Liver (tissue), 9 donors: ENCODE results near the gene RAB6B. TPM values are rescaled to one million over a fixed set of nuclear protein-coding genes. Genes with fewer than 3 reads are reported as not detected.

Experiments used
- DNase-seq: peaks from one replicate; pipeline ENCODE4 v3.0.0-alpha.2; 2017; ENCODE audit warnings: low spot score
- H3K27ac ChIP-seq, 2 donors: one replicate each; pipeline ENCODE4 v1.7.0; 2013; ENCODE audit warnings: inconsistent platforms in 2 of 2, low read length in 2 of 2, control low read depth in 1 of 2, low read depth in 1 of 2, mild to moderate bottlenecking in 1 of 2
- H3K27me3 ChIP-seq, 4 donors: one replicate each; pipeline versions ENCODE4 v1.6.1 to v1.7.0; 2013; ENCODE audit warnings: low read length in 3 of 4, inconsistent platforms in 1 of 4, mild to moderate bottlenecking in 1 of 4, moderate library complexity in 1 of 4; ENCODE audit not compliant: control insufficient read depth in 4 of 4, insufficient read depth in 4 of 4
- H3K36me3 ChIP-seq, 4 donors: one replicate each; pipeline versions ENCODE4 v1.6.1 to v1.7.0; 2013; ENCODE audit warnings: low read length in 3 of 4, mild to moderate bottlenecking in 3 of 4, low read depth in 1 of 4, moderate library complexity in 1 of 4; ENCODE audit not compliant: control insufficient read depth in 4 of 4, insufficient read depth in 3 of 4
- H3K4me1 ChIP-seq, 4 donors: one replicate each; pipeline versions ENCODE4 v1.6.1 to v1.7.0; 2013; ENCODE audit warnings: low read length in 3 of 4, mild to moderate bottlenecking in 3 of 4, moderate library complexity in 1 of 4; ENCODE audit not compliant: control insufficient read depth in 4 of 4, insufficient read depth in 4 of 4
- H3K4me3 ChIP-seq, 3 donors: one replicate each; pipeline versions ENCODE4 v1.6.1 to v1.7.0; 2013; ENCODE audit warnings: low read length in 3 of 3, control low read depth in 1 of 3, low read depth in 1 of 3, mild to moderate bottlenecking in 1 of 3
- H3K9ac ChIP-seq, 2 donors: one replicate each; pipeline ENCODE4 v1.7.0; 2013; ENCODE audit warnings: low read length in 2 of 2, mild to moderate bottlenecking in 2 of 2, moderate library complexity in 2 of 2, control low read depth in 1 of 2, low read depth in 1 of 2
- H3K9me3 ChIP-seq, 4 donors: one replicate each; pipeline versions ENCODE4 v1.6.1 to v1.7.0; 2013; ENCODE audit warnings: low read length in 3 of 4; ENCODE audit not compliant: control insufficient read depth in 4 of 4
- ATF3 ChIP-seq: IDR thresholded peaks from 2 replicates; pipeline ENCODE4 v1.6.1; 2016; ENCODE audit warnings: antibody characterized with exemption
- CTCF ChIP-seq: fragments of 150-350 bp; IDR thresholded peaks from 2 replicates; pipeline ENCODE4 v1.5.1; 2017; ENCODE audit warnings: improper control_type of control experiment, low read depth, low read length; ENCODE audit not compliant: missing input control
- EGR1 ChIP-seq, 2 donors: IDR thresholded peaks; 2 replicates each; pipeline ENCODE4 v1.6.1; 2016 to 2018; ENCODE audit warnings: antibody characterized with exemption in 2 of 2, low read depth in 2 of 2
- FOXA1 ChIP-seq: IDR thresholded peaks from 2 replicates; pipeline ENCODE4 v1.6.1; 2016; ENCODE audit warnings: antibody characterized with exemption
- FOXA2 ChIP-seq: IDR thresholded peaks from 2 replicates; pipeline ENCODE4 v1.6.1; 2016; ENCODE audit warnings: antibody characterized with exemption
- GABPA ChIP-seq, 2 donors: IDR thresholded peaks in 1 of 2; conservative IDR thresholded peaks in 1 of 2; 2 replicates each; pipeline ENCODE4 v1.6.1; 2016; ENCODE audit warnings: antibody characterized with exemption in 2 of 2, mild to moderate bottlenecking in 1 of 2, moderate library complexity in 1 of 2
- HNF4A ChIP-seq, 2 donors: conservative IDR thresholded peaks; 2 replicates each; pipeline ENCODE4 v1.6.1; 2016; ENCODE audit warnings: antibody characterized with exemption in 2 of 2, mild to moderate bottlenecking in 2 of 2
- HNF4G ChIP-seq: IDR thresholded peaks from 2 replicates; pipeline ENCODE4 v1.6.1; 2016; ENCODE audit warnings: antibody characterized with exemption
- JUND ChIP-seq, 2 donors: IDR thresholded peaks; 2 replicates each; pipeline ENCODE4 v1.6.1; 2016; ENCODE audit warnings: antibody characterized with exemption in 2 of 2
- NR2F2 ChIP-seq: IDR thresholded peaks from 2 replicates; pipeline ENCODE4 v1.6.1; 2016; ENCODE audit warnings: antibody characterized with exemption
- RAD21 ChIP-seq, 2 donors: IDR thresholded peaks; 2 replicates each; pipeline ENCODE4 v1.6.1; 2016; ENCODE audit warnings: antibody characterized with exemption in 2 of 2, mild to moderate bottlenecking in 2 of 2
- RXRA ChIP-seq, 2 donors: IDR thresholded peaks; 2 replicates each; pipeline ENCODE4 v1.6.1; 2017 to 2018; ENCODE audit warnings: antibody characterized with exemption in 2 of 2, mild to moderate bottlenecking in 1 of 2
- SP1 ChIP-seq: IDR thresholded peaks from 2 replicates; pipeline ENCODE4 v1.6.1; 2018; ENCODE audit warnings: antibody characterized with exemption, mild to moderate bottlenecking
- TAF1 ChIP-seq: conservative IDR thresholded peaks from 2 replicates; pipeline ENCODE4 v1.6.1; 2016; ENCODE audit warnings: antibody characterized with exemption, mild to moderate bottlenecking
- YY1 ChIP-seq: IDR thresholded peaks from 2 replicates; pipeline ENCODE4 v1.6.1; 2016; ENCODE audit warnings: antibody characterized with exemption, mild to moderate bottlenecking
- WGBS: extraction: QIAGEN DNeasy Blood & Tissue Kit; methylation state at CpG from one replicate; pipeline ENCODE4 v1.1.7; 2013; 5-methylcytosine and 5-hydroxymethylcytosine counted together
- polyA plus RNA-seq, 2 donors: library from polyadenylated mRNA; stranded (reverse) in 1 of 2; unstranded in 1 of 2; fragments of 200-250 nt in 1 of 2; fragments of >200 nt in 1 of 2; fragmentation: Nextera tagmentation in 1 of 2; extraction: Ambion mirVana in 1 of 2; gene quantifications; one replicate each; pipeline versions ENCODE4 v1.2.1 to v1.2.3, GENCODE V29; 2013 to 2015
- total RNA-seq, 2 donors: library from RNA; depleted of rRNA; stranded (reverse); fragments of >200 nt; gene quantifications; one replicate each; pipeline ENCODE4 v1.2.3, GENCODE V29; 2014
- TF ChIP-seq, protein P1 (sequence below): IDR thresholded peaks from 2 replicates; pipeline ENCODE4 v1.6.1; 2016; ENCODE audit warnings: antibody characterized with exemption
- TF ChIP-seq, protein P2 (sequence below): IDR thresholded peaks from 2 replicates; pipeline ENCODE4 v1.6.1; 2016; ENCODE audit warnings: antibody characterized with exemption, mild to moderate bottlenecking
- TF ChIP-seq, protein P3 (sequence below): IDR thresholded peaks from 2 replicates; pipeline ENCODE4 v1.6.1; 2016; ENCODE audit warnings: antibody characterized with exemption
- donor health status: healthy.
- donor health status: healthy.
- donor health status: healthy.
- donor health status: healthy.
- donor health status: healthy.

Gene RAB6B
- total and polyA plus RNA-seq, 4 donors: 0.08 to 2.8 (median 0.28) TPM

GRCh38 chr3:133855772-133856171, 39.9 kb downstream of the RAB6B start (continued):
- no peak for TF ChIP-seq TAF1

GRCh38 chr3:133855002-133855370, 40.7 kb downstream of the RAB6B start:
- WGBS: 95% methylated on average over 4 of the region's 4 CpGs
- Histone ChIP-seq H3K4me3 (no peak overlapping the region), H3K4me1 (no peaks in the 10 kb centered on the region), H3K9ac (no peak overlapping the region), H3K9me3 (no peaks in the 10 kb centered on the region), H3K27ac (no peak overlapping the region), H3K27me3 (no peaks in the 10 kb centered on the region), H3K36me3 (no peaks in the 10 kb centered on the region)
- TF ChIP-seq ATF3 (no peak), FOXA1 (no peak), CTCF (no peak), EGR1 (IDR thresholded peaks at IDR 0.05; ENCODE audit: low read depth in 2 of 2) (no peak), YY1 (no peak), RXRA (IDR thresholded peaks at IDR 0.05) (no peak), HNF4A (conservative IDR thresholded peaks at IDR 0.05) (no peak), SP1 (no peak), NR2F2 (no peak), RAD21 (IDR thresholded peaks at IDR 0.05) (no peak), FOXA2 (no peak), HNF4G (no peak), GABPA (IDR thresholded peaks at IDR 0.05 in 1 of 2, conservative IDR thresholded peaks at IDR 0.05 in 1 of 2) (no peak), TAF1 (no peak), JUND (IDR thresholded peaks at IDR 0.05) (no peak)
- TF ChIP-seq, protein P1, sequence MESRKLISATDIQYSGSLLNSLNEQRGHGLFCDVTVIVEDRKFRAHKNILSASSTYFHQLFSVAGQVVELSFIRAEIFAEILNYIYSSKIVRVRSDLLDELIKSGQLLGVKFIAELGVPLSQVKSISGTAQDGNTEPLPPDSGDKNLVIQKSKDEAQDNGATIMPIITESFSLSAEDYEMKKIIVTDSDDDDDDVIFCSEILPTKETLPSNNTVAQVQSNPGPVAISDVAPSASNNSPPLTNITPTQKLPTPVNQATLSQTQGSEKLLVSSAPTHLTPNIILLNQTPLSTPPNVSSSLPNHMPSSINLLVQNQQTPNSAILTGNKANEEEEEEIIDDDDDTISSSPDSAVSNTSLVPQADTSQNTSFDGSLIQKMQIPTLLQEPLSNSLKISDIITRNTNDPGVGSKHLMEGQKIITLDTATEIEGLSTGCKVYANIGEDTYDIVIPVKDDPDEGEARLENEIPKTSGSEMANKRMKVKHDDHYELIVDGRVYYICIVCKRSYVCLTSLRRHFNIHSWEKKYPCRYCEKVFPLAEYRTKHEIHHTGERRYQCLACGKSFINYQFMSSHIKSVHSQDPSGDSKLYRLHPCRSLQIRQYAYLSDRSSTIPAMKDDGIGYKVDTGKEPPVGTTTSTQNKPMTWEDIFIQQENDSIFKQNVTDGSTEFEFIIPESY: no peak
- TF ChIP-seq, protein P2, sequence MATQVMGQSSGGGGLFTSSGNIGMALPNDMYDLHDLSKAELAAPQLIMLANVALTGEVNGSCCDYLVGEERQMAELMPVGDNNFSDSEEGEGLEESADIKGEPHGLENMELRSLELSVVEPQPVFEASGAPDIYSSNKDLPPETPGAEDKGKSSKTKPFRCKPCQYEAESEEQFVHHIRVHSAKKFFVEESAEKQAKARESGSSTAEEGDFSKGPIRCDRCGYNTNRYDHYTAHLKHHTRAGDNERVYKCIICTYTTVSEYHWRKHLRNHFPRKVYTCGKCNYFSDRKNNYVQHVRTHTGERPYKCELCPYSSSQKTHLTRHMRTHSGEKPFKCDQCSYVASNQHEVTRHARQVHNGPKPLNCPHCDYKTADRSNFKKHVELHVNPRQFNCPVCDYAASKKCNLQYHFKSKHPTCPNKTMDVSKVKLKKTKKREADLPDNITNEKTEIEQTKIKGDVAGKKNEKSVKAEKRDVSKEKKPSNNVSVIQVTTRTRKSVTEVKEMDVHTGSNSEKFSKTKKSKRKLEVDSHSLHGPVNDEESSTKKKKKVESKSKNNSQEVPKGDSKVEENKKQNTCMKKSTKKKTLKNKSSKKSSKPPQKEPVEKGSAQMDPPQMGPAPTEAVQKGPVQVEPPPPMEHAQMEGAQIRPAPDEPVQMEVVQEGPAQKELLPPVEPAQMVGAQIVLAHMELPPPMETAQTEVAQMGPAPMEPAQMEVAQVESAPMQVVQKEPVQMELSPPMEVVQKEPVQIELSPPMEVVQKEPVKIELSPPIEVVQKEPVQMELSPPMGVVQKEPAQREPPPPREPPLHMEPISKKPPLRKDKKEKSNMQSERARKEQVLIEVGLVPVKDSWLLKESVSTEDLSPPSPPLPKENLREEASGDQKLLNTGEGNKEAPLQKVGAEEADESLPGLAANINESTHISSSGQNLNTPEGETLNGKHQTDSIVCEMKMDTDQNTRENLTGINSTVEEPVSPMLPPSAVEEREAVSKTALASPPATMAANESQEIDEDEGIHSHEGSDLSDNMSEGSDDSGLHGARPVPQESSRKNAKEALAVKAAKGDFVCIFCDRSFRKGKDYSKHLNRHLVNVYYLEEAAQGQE: no peak
- TF ChIP-seq, protein P3, sequence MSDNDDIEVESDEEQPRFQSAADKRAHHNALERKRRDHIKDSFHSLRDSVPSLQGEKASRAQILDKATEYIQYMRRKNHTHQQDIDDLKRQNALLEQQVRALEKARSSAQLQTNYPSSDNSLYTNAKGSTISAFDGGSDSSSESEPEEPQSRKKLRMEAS: no peak
- no peak for DNase-seq
